Mucosa of descending colon (tissue), 3 donors: ENCODE measurements around the gene KRT12. TPM values are rescaled to one million over a fixed set of nuclear protein-coding genes. Genes with fewer than 3 reads are reported as not detected.

Experiments
- ATAC-seq: fragments of 200-7000 bp; cut with Tn5 transposase; one replicate; pipeline ENCODE4 v1.9.1; 2020; ENCODE audit warnings: mild to moderate bottlenecking, moderate library complexity
- DNase-seq, 3 donors: peaks; one replicate each; pipeline ENCODE4 v3.0.0-alpha.2; 2020
- H3K36me3 ChIP-seq: fragments of 200-600 bp; one replicate; pipeline ENCODE4 v1.8.0; 2021; ENCODE audit warnings: low read depth, mild to moderate bottlenecking
- H3K4me1 ChIP-seq: fragments of 200-600 bp; one replicate; pipeline ENCODE4 v1.8.0; 2021; ENCODE audit warnings: low read depth, mild to moderate bottlenecking
- H3K4me3 ChIP-seq: fragments of 200-600 bp; one replicate; pipeline ENCODE4 v1.8.0; 2021; ENCODE audit warnings: mild to moderate bottlenecking
- H3K9me3 ChIP-seq: fragments of 200-600 bp; one replicate; pipeline ENCODE4 v1.8.0; 2021; ENCODE audit warnings: mild to moderate bottlenecking
- CTCF ChIP-seq: fragments of 200-600 bp; IDR thresholded peaks from one replicate; pipeline ENCODE4 v1.8.0; 2022; ENCODE audit warnings: antibody characterized with exemption, mild to moderate bottlenecking
- intact Hi-C, 2 donors: fragments of 100-400 bp; cut with DNase I in 1 of 2; cut with micrococcal nuclease in 1 of 2; formaldehyde crosslinking; loops; one replicate each; pipeline versions ENCODE4 v1.11.0 to v1.11.1; 2022; cut with DNase I, micrococcal nuclease
- total RNA-seq, 3 donors: library from RNA; stranded (reverse); fragmentation: NEBNext Ultra II Directional in 2 of 3; extraction: Animal tissue kit (Norgen Biotek cat#: 25700) in 2 of 3; gene quantifications; one replicate each; pipeline versions ENCODE4 v1.2.1 to v1.2.4, GENCODE V29; 2021 to 2023
- donor health status: DM: no; HTN: no; CAD: no; lungs with moderate emphysema.
- donor health status: DM: no; HTN: no; CAD: no.
- donor health status: DM: no; HTN: yes; CAD: no.

Gene KRT12
- total RNA-seq, 3 donors from 2014 or later = 0.80 to 6.0 (median 2.5) TPM

GRCh38 chr17:40841246-40841645 lies 25.8 kb downstream of the KRT12 start:
- intact Hi-C loops = no loop called here
- no peak for DNase-seq
- TF ChIP-seq CTCF = no peak
- Histone ChIP-seq H3K9me3 (no peaks in the 10 kb centered on the region), H3K36me3 (no peaks in the 10 kb centered on the region), H3K4me1 (no peaks in the 10 kb centered on the region), H3K4me3 (no peak overlapping the region)
- no peak for ATAC-seq

GRCh38 chr17:40839194-40839593 lies 27.8 kb downstream of the KRT12 start:
- ATAC-seq (no peak), DNase-seq (no peak)
- Histone ChIP-seq H3K4me3 (no peak overlapping the region), H3K9me3 (no peaks in the 10 kb centered on the region), H3K36me3 (no peaks in the 10 kb centered on the region), H3K4me1 (no peaks in the 10 kb centered on the region)
- intact Hi-C loops = no loop called here
- TF ChIP-seq CTCF = no peak

- DNase-seq (no peak), ATAC-seq (no peak)
- H3K4me1 ChIP-seq = no peaks in the 10 kb centered on the region
- H3K4me3 ChIP-seq = no peak overlapping the region
- no peaks in the 10 kb centered on the region for H3K9me3 ChIP-seq
- no peaks in the 10 kb centered on the region for H3K36me3 ChIP-seq
- intact Hi-C loops = no loop called here
- no peak for TF ChIP-seq CTCF
Measured at GRCh38 chr17:40836020-40836419, 31.0 kb downstream of the KRT12 start.

- no peak for ATAC-seq
- DNase-seq = no peak
- H3K4me1 ChIP-seq = no peaks in the 10 kb centered on the region
- H3K4me3 ChIP-seq = no peak overlapping the region
- H3K36me3 ChIP-seq = no peaks in the 10 kb centered on the region
- H3K9me3 ChIP-seq = no peaks in the 10 kb centered on the region
- intact Hi-C loops = no loop called here
- TF ChIP-seq CTCF = no peak
Measured at GRCh38 chr17:40833882-40834281, 33.1 kb downstream of the KRT12 start.

- Histone ChIP-seq H3K4me1 (no peaks in the 10 kb centered on the region), H3K36me3 (no peaks in the 10 kb centered on the region), H3K9me3 (no peaks in the 10 kb centered on the region), H3K4me3 (no peak overlapping the region)
- no peak for TF ChIP-seq CTCF
- DNase-seq (no peak), ATAC-seq (no peak)
- intact Hi-C loops = no loop called here
Measured at GRCh38 chr17:40832840-40833239, 34.2 kb downstream of the KRT12 start.

GRCh38 chr17:40830085-40830776 lies 36.8 kb downstream of the KRT12 start:
- ATAC-seq = no peak
- TF ChIP-seq CTCF = no peak
- no peak for DNase-seq
- H3K4me1 ChIP-seq = no peaks in the 10 kb centered on the region
- H3K36me3 ChIP-seq = no peaks in the 10 kb centered on the region
- intact Hi-C loops = no loop called here
- H3K4me3 ChIP-seq = no peak overlapping the region
- H3K9me3 ChIP-seq = no peaks in the 10 kb centered on the region
